IMR-90 (cell line): ENCODE measurements around the gene THNSL1. TPM values are rescaled to one million over a fixed set of nuclear protein-coding genes. Genes with fewer than 3 reads are reported as not detected.

Experiments
- ATAC-seq: fragments of 200-7000 bp; cut with Tn5 transposase; 2 replicates; pipeline ENCODE4 v1.9.1; 2020; ENCODE audit warnings: low read depth, mild to moderate bottlenecking, moderate library complexity
- BruUV-seq: library from RNA; stranded (reverse); fragments of 400-500 nt; replicated peaks from 2 replicates; lab custom pipeline; 2021; lab: Mats Ljungman, UMichigan
- CTCF ChIA-PET: fragments of 300-600 bp; formaldehyde crosslinking; extraction: SDS; loops from one replicate; lab custom pipeline; 2021; ENCODE audit warnings: antibody characterized with exemption; lab: Yijun Ruan, JAX
- POLR2A ChIA-PET: fragments of 300-600 bp; sonication (Branson Sonifier 250); formaldehyde crosslinking; loops from one replicate; lab custom pipeline; 2022; ENCODE audit warnings: antibody characterized with exemption; ENCODE audit not compliant: unreplicated experiment; lab: Charles Lee
- DNase-seq: peaks from one replicate; pipeline ENCODE4 v3.0.0; 2013
- H2AFZ ChIP-seq: replicated peaks from 2 replicates; pipeline ENCODE3; 2013; ENCODE audit warnings: low read length, mild to moderate bottlenecking; ENCODE audit not compliant: poor library complexity
- H2AK5ac ChIP-seq: 2 replicates; pipeline ENCODE4 v1.6.1; 2013; ENCODE audit warnings: low read depth, low read length, inconsistent platforms
- H2AK9ac ChIP-seq: replicated peaks from 2 replicates; pipeline ENCODE3; 2013; ENCODE audit warnings: mild to moderate bottlenecking, low read depth, low read length, moderate library complexity; ENCODE audit not compliant: poor library complexity
- H2BK120ac ChIP-seq: 2 replicates; pipeline ENCODE4 v1.6.1; 2013; ENCODE audit warnings: low read depth, low read length, inconsistent platforms
- H2BK15ac ChIP-seq: 3 replicates; pipeline ENCODE4 v1.6.1; 2013; ENCODE audit warnings: low read depth, low read length, inconsistent platforms
- H2BK20ac ChIP-seq: 2 replicates; pipeline ENCODE4 v1.6.1; 2013; ENCODE audit warnings: low read depth, mild to moderate bottlenecking, inconsistent platforms, low read length, moderate library complexity
- H2BK5ac ChIP-seq: 2 replicates; pipeline ENCODE4 v1.6.1; 2013; ENCODE audit warnings: mild to moderate bottlenecking, low read depth, low read length, inconsistent platforms; ENCODE audit not compliant: poor library complexity, severe bottlenecking
- H3K14ac ChIP-seq: replicated peaks from 2 replicates; pipeline ENCODE4 v1.6.1; 2013; ENCODE audit warnings: low read depth, low read length, inconsistent platforms
- H3K18ac ChIP-seq: 2 replicates; pipeline ENCODE4 v1.6.1; 2013; ENCODE audit warnings: low read depth, low read length, control low read depth
- H3K23ac ChIP-seq: 2 replicates; pipeline ENCODE4 v1.6.1; 2013; ENCODE audit warnings: low read depth, low read length, inconsistent platforms
- H3K27ac ChIP-seq: 2 replicates; pipeline ENCODE4 v1.5.1; 2013; ENCODE audit warnings: mild to moderate bottlenecking, control low read depth, low read length; ENCODE audit not compliant: insufficient read depth
- H3K27me3 ChIP-seq: 2 replicates; pipeline ENCODE4 v1.6.1; 2013; ENCODE audit warnings: low read length; ENCODE audit not compliant: control insufficient read depth, insufficient read depth
- H3K36me3 ChIP-seq: 2 replicates; pipeline ENCODE4 v1.6.1; 2013; ENCODE audit warnings: low read length, mixed read lengths; ENCODE audit not compliant: control insufficient read depth, insufficient read depth
- H3K4ac ChIP-seq: 2 replicates; pipeline ENCODE4 v1.6.1; 2013; ENCODE audit warnings: low read depth, low read length, inconsistent platforms
- H3K4me1 ChIP-seq: 2 replicates; pipeline ENCODE4 v1.6.1; 2013; ENCODE audit warnings: low read length, mixed read lengths; ENCODE audit not compliant: control insufficient read depth, insufficient read depth
- H3K4me2 ChIP-seq: 2 replicates; pipeline ENCODE4 v1.6.1; 2013; ENCODE audit warnings: low read depth, mild to moderate bottlenecking, control low read depth, low read length, moderate library complexity
- H3K4me3 ChIP-seq: 2 replicates; pipeline ENCODE4 v1.5.1; 2013; ENCODE audit warnings: low read depth, mild to moderate bottlenecking, control low read depth, low read length, moderate library complexity; ENCODE audit not compliant: insufficient read depth
- H3K56ac ChIP-seq: 2 replicates; pipeline ENCODE4 v1.6.1; 2013; ENCODE audit warnings: low read length, inconsistent platforms; ENCODE audit not compliant: insufficient read depth; ENCODE audit errors: extremely low read depth
- H3K79me1 ChIP-seq, 2 experiments: 2 replicates each; pipeline ENCODE4 v1.6.1; 2013; ENCODE audit warnings: low read length in 2 of 2, inconsistent platforms in 1 of 2, low read depth in 1 of 2
- H3K9ac ChIP-seq: 2 replicates; pipeline ENCODE4 v1.6.1; 2013; ENCODE audit warnings: low read depth, low read length, control low read depth
- H3K9me1 ChIP-seq: 2 replicates; pipeline ENCODE4 v1.6.1; 2013; ENCODE audit warnings: low read length, inconsistent platforms; ENCODE audit not compliant: insufficient read depth
- H3K9me3 ChIP-seq: 2 replicates; pipeline ENCODE4 v1.6.1; 2013; ENCODE audit warnings: low read length; ENCODE audit not compliant: control insufficient read depth, insufficient read depth
- H4K20me1 ChIP-seq: 2 replicates; pipeline ENCODE4 v1.6.1; 2013; ENCODE audit warnings: low read length, inconsistent platforms; ENCODE audit not compliant: insufficient read depth
- H4K5ac ChIP-seq: 2 replicates; pipeline ENCODE4 v1.6.1; 2013; ENCODE audit warnings: mild to moderate bottlenecking, low read depth, low read length, control low read depth
- H4K8ac ChIP-seq, 2 experiments: 2 replicates each; pipeline ENCODE4 v1.6.1; 2013; ENCODE audit warnings: low read depth in 2 of 2, low read length in 2 of 2, control low read depth in 1 of 2, inconsistent platforms in 1 of 2
- H4K91ac ChIP-seq: 2 replicates; pipeline ENCODE4 v1.6.1; 2013; ENCODE audit warnings: low read depth, low read length, inconsistent platforms; ENCODE audit not compliant: insufficient read depth
- BHLHE40 ChIP-seq: fragments of 150-350 bp; IDR thresholded peaks from 2 replicates; pipeline ENCODE4 v1.6.1; 2016; ENCODE audit warnings: mild to moderate bottlenecking, low read depth, low read length
- CEBPB ChIP-seq: IDR thresholded peaks from 2 replicates; pipeline ENCODE4 v1.6.1; 2012; ENCODE audit warnings: low read depth, low read length, improper control_type of control experiment
- CHD1 ChIP-seq: IDR thresholded peaks from 2 replicates; pipeline ENCODE4 v1.6.1; 2012; ENCODE audit warnings: low read depth, low read length, improper control_type of control experiment
- ELK1 ChIP-seq: fragments of 150-350 bp; IDR thresholded peaks from 2 replicates; pipeline ENCODE4 v1.6.1; 2016; ENCODE audit warnings: low read depth, mild to moderate bottlenecking, low read length, moderate library complexity, borderline replicate concordance
- FOS ChIP-seq: fragments of 150-350 bp; IDR thresholded peaks from 2 replicates; pipeline ENCODE4 v1.6.1; 2016; ENCODE audit warnings: low read depth, low read length
- MAFK ChIP-seq: IDR thresholded peaks from 2 replicates; pipeline ENCODE4 v1.6.1; 2012; ENCODE audit warnings: low read depth, low read length, improper control_type of control experiment
- MAZ ChIP-seq: IDR thresholded peaks from 2 replicates; pipeline ENCODE4 v1.6.1; 2012; ENCODE audit warnings: low read depth, mild to moderate bottlenecking, low read length, improper control_type of control experiment, moderate library complexity, borderline replicate concordance
- MXI1 ChIP-seq: IDR thresholded peaks from 2 replicates; pipeline ENCODE4 v1.6.1; 2012; ENCODE audit warnings: low read depth, mild to moderate bottlenecking, low read length, moderate library complexity, borderline replicate concordance
- NFE2L2 ChIP-seq: fragments of 150-350 bp; IDR thresholded peaks from 2 replicates; pipeline ENCODE4 v1.6.1; 2016; ENCODE audit warnings: low read depth, mild to moderate bottlenecking, low read length
- POLR2A ChIP-seq: IDR thresholded peaks from 2 replicates; pipeline ENCODE4 v1.6.1; 2012; ENCODE audit warnings: mild to moderate bottlenecking, low read depth, low read length
- RAD21 ChIP-seq: IDR thresholded peaks from 2 replicates; pipeline ENCODE4 v1.6.1; 2012; ENCODE audit warnings: low read length, improper control_type of control experiment
- RCOR1 ChIP-seq: IDR thresholded peaks from 2 replicates; pipeline ENCODE4 v1.6.1; 2012; ENCODE audit warnings: mild to moderate bottlenecking, low read length, improper control_type of control experiment; ENCODE audit not compliant: insufficient replicate concordance
- RFX5 ChIP-seq: IDR thresholded peaks from 2 replicates; pipeline ENCODE4 v1.8.0; 2012; ENCODE audit warnings: low read depth, mild to moderate bottlenecking, low read length, moderate library complexity
- SMC3 ChIP-seq: fragments of 150-350 bp; IDR thresholded peaks from 2 replicates; pipeline ENCODE4 v1.6.1; 2016; ENCODE audit warnings: low read depth, mild to moderate bottlenecking, antibody characterized with exemption, low read length, moderate library complexity
- USF2 ChIP-seq: fragments of 150-350 bp; IDR thresholded peaks from 2 replicates; pipeline ENCODE4 v1.6.1; 2017; ENCODE audit warnings: mild to moderate bottlenecking, antibody characterized with exemption, low read length, low read depth
- WGBS, 2 experiments: methylation state at CpG; one replicate each; pipeline versions ENCODE4 v1.1.5 to v1.1.7; 2013; ENCODE audit warnings: missing lambda C conversion rate in 2 of 2; ENCODE audit not compliant: insufficient read length in 1 of 2; ENCODE audit errors: extremely low coverage in 2 of 2; 5-methylcytosine and 5-hydroxymethylcytosine counted together
- dilution Hi-C: fragments of 300-500 bp; cut with HindIII; formaldehyde crosslinking; loops from one replicate; pipeline ENCODE4 v1.14.3; 2018; ENCODE audit warnings: low sequenced_read_pairs; ENCODE audit not compliant: unreplicated experiment
- in situ Hi-C: fragments of 300-500 bp; cut with MboI; formaldehyde crosslinking; loops from 3 replicates; pipeline ENCODE4 v1.14.3; 2019; ENCODE audit warnings: low sequenced_read_pairs, inconsistent platforms, mixed read lengths
- intact Hi-C: fragments of 100-400 bp; cut with micrococcal nuclease; formaldehyde crosslinking; loops from 2 replicates; pipeline ENCODE4 v1.10.0; 2022
- polyA plus RNA-seq, 3 experiments: library from polyadenylated mRNA; depleted of rRNA; stranded (reverse); fragments of >200 nt; gene quantifications; 2 replicates each; pipeline ENCODE4 v1.2.3, GENCODE V29; 2012; ENCODE audit warnings: low replicate concordance in 1 of 3
- total RNA-seq: library from RNA; depleted of rRNA; stranded (reverse); fragments of >200 nt; gene quantifications from 2 replicates; pipeline ENCODE4 v1.2.3, GENCODE V29; 2012

Gene THNSL1
- total and polyA plus RNA-seq, 2 of the 4 experiments (the other 2 are of a cell fraction), result 1.3 to 2.0 TPM

- TF ChIP-seq RCOR1, result no peak
Measured at GRCh38 chr10:25015828-25016375, 510 bp upstream of the THNSL1 start, which contains the start of gene ENKUR (continued).

- no peak for ATAC-seq
- no peak overlapping the region for H2AK9ac ChIP-seq
- intact Hi-C loops, result loop anchor here (1.0 to 2.0 kb wide), 2 partner anchors 58 to 64 kb away; no protein-coding TSS in a partner anchor
- peak overlapping the region; percentile 69 for H3K9ac ChIP-seq
- peak overlapping the region; percentile 88 for H3K4me2 ChIP-seq
- peak overlapping the region; percentile 89 for H3K18ac ChIP-seq
- peak overlapping the region; percentile 64 to 82 for H4K8ac ChIP-seq
- in situ Hi-C loops, result no loop called here
- BruUV-seq, result no TSS peak
- no peaks in the 10 kb centered on the region for H3K36me3 ChIP-seq
- H3K9me1 ChIP-seq, result no peaks in the 10 kb centered on the region
- H2BK15ac ChIP-seq, result no peak overlapping the region
- H2AFZ ChIP-seq, result peak overlapping the region; percentile 94
- peaks cover 0 to 4% of the 10 kb centered on the region in 2 experiments; a peak in 1 of 4 replicates for H3K79me1 ChIP-seq
- H2BK120ac ChIP-seq, result no peak overlapping the region
- ChIA-PET CTCF (interaction anchor here (0.6 kb wide), 1 partner anchor 397 kb away, joined by 5 read pairs; no protein-coding TSS in a partner anchor), POLR2A (no interaction called here)
- H4K91ac ChIP-seq, result peak overlapping the region; percentile 3; the same call in 1 of the 2 replicates
- H2BK5ac ChIP-seq, result peak overlapping the region; percentile 57
- no peaks in the 10 kb centered on the region for H4K20me1 ChIP-seq
- H3K56ac ChIP-seq, result peak overlapping the region; percentile 42
- H3K14ac ChIP-seq, result peak overlapping the region; percentile 88
- DNase-seq, result peak; percentile 13
- H2AK5ac ChIP-seq, result no peak overlapping the region
- peak overlapping the region; percentile 72 for H3K23ac ChIP-seq
- no peaks in the 10 kb centered on the region for H3K9me3 ChIP-seq
- peak overlapping the region; percentile 52 for H3K27ac ChIP-seq
- H3K4me3 ChIP-seq, result peak overlapping the region; percentile 79
- H3K4me1 ChIP-seq, result peaks cover 1% of the 10 kb centered on the region; the same call in 1 of the 2 replicates
- H3K27me3 ChIP-seq, result no peaks in the 10 kb centered on the region
- H2BK20ac ChIP-seq, result no peak overlapping the region; the same call in 1 of the 2 replicates
- H3K4ac ChIP-seq, result peak overlapping the region; percentile 75
- dilution Hi-C loops, result no loop called here
- WGBS, 2 experiments, result 12% methylated on average over 3 of the region's 10 CpGs; no CpG with 5 or more reads in 1 of the 2 experiments
- H4K5ac ChIP-seq, result peak overlapping the region; percentile 97
- TF ChIP-seq ELK1, result no peak
- TF ChIP-seq USF2, result no peak
- no peak for TF ChIP-seq CEBPB
- no peak for TF ChIP-seq MAZ
- TF ChIP-seq FOS, result no peak
- no peak for TF ChIP-seq NFE2L2
- no peak for TF ChIP-seq RAD21
- TF ChIP-seq MXI1, result no peak
- TF ChIP-seq CHD1, result no peak
- no peak for TF ChIP-seq SMC3
- no peak for TF ChIP-seq RFX5
- TF ChIP-seq MAFK, result no peak
- no peak for TF ChIP-seq RCOR1
- no peak for TF ChIP-seq POLR2A
- TF ChIP-seq BHLHE40, result no peak
Measured at GRCh38 chr10:25017154-25017590, 760 bp downstream of the THNSL1 start.
